Epithelial cell of proximal tubule (primary cell): ENCODE measurements around the gene RAB41. TPM values are rescaled to one million over a fixed set of nuclear protein-coding genes. Genes with fewer than 3 reads are reported as not detected.
"Not testable (repeated sequence)": the region's sequence is repeated elsewhere in the genome, so short reads cannot be mapped to it uniquely, and the experiment has no call there.

Source experiments
- DNase-seq: peaks from one replicate; pipeline ENCODE4 v3.0.0-alpha.2; 2011; ENCODE audit warnings: low read depth
- H3K4me3 ChIP-seq: 2 replicates; pipeline ENCODE4 v1.5.1; 2011; ENCODE audit warnings: low read depth, mild to moderate bottlenecking, low read length
- CTCF ChIP-seq: conservative IDR thresholded peaks from 2 replicates; pipeline ENCODE4 v1.5.1; 2012; ENCODE audit warnings: low read depth, mild to moderate bottlenecking, low read length
- total RNA-seq: library from RNA; depleted of rRNA; stranded (reverse); fragments of >200 nt; gene quantifications from 2 replicates; pipeline ENCODE4 v1.2.3, GENCODE V29; 2015

Gene RAB41
- total RNA-seq, 1 donor from 2014 or later = not detected

DNA sequence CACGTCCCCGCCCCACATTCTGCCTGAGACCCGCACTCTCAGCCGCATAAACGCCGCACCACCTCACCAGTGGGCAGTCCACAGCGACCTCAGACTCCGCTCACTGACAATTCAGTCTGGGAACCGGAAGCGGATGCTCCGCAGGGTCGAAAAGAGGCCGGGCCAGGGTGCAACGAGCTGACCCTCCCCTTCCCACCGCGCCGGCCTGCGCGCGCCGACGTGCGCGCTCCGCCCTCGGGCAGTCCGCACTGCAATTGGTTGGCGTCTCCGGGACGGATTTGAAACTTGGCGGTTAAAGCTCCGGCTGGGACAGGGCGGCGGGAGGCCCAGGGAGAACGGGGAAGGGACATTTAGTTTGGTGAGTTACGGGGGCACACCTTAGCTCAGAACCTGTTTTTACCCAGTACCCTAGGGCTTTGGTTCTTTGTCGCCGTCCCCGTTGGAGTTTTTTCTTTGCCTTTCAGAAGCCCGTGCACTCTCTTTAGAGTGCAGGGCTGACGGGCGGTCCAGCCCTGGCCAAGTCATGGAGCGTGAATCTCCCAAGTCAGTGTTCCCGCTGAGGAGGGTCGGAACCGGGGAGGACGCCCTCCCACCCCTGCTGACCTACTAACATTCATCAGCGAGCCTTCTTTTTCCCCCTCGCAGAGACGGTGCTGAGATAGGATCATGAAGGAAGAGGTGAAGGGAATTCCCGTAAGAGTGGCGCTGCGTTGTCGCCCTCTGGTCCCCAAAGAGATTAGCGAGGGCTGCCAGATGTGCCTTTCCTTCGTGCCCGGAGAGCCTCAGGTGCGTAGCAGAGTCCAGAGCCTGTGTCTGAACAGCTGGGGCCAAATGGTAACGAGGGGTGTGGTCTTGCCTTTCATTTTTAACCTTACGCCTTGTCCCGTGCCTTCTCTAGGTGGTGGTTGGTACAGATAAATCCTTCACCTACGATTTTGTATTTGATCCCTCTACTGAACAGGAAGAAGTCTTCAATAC, 8.1 kb downstream of the RAB41 start, which contains the start of the genes KIF4A and PDZD11:
Gene KIF4A (plus strand): TSS at position 312 of the 978 bp plus-strand sequence. CDS start 355 bp downstream, at position 667.
Gene PDZD11 (minus strand): TSS at position 135 of the 978 bp plus-strand sequence. CDS start 586 bp downstream, outside the sequence.
- no peak for DNase-seq
- peak within 1 kb of the TSS; percentile 76 for H3K4me3 ChIP-seq
- no peak for TF ChIP-seq CTCF

DNA sequence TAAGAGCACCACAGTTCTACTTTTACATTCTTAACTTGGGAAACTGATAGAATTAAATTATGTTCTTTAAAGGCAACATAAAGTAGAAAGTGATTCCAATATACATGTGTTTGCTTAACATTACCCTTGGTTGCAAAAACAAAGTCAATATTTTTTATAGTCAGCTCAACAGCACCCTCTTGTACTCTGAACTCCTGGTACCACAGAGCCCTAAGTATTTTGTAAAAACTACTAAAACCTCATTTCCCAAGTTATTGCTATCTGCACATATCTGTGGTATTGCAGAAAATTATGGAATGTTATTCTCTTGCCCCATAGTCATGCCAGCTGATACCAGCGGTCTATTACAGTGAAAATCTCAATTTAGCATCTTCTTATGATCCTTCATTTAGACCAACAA, 10.8 kb downstream of the RAB41 start:
- TF ChIP-seq CTCF = no peak
- DNase-seq = no peak
- no peak overlapping the region for H3K4me3 ChIP-seq

DNA sequence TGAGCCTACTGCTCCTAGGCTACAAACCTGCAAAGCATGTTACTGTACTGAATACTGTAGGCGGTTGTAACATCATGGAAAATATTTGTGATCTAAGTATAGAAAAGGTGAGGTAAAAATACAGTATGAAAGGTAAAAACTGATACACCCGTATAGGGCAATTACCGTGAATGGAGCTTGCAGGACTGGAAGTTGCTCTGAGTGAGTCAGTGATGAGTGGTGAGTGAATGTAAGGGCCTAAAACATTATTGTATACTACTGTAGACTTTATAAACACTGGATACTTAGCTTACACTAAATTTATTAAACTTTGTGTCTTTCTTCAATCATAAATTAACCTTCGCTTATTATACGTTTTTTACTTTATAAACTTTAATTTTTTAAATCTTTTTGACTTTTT, 11.6 kb downstream of the RAB41 start:
- TF ChIP-seq CTCF = no peak
- DNase-seq = no peak
- H3K4me3 ChIP-seq = no peak overlapping the region

- DNase-seq = no peak
Measured at GRCh38 chrX:70301716-70302115, 19.7 kb downstream of the RAB41 start.

DNA sequence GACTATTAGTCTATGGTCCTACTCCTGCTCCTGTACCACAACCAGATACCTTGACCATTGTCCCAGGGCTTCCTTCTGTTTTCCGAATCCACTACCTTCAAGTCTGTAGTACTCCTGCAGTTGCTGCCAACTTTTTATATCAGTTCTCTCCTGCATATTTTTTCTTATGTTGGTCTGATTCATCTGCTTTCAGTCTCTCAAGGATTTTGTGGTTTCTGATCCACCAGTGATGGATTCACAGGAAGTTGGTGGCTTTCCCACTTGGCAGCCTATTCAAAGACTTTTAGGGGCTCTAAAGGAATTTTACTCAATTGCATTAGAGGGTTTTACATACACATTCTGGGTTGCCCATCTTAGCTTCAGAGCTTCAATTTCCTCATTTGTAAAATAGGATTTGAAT, 31.5 kb downstream of the RAB41 start:
- DNase-seq = no peak

More at GRCh38 chrX:70301716-70302115, 19.7 kb downstream of the RAB41 start:
- no peak for TF ChIP-seq CTCF
- no peak overlapping the region for H3K4me3 ChIP-seq

DNA sequence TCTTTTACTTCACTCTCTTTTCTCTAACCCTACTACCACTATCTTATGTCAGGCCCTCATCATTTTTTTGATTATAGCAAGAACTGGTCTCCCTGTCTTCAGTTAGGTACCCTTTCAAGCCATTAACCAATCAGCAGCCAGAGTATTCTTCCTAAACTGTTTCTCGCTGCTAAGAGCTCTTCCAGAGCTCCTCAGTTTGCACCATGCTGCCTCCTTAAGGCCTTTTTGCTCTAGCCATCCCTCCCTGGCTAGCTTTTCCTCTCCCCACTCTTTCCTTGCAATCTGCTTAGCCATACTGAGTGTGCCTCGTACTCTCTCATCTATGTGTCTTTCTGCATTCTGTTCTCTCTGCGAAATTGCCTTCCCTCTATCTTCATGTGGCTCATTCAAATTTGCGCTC, 40.8 kb downstream of the RAB41 start:
- TF ChIP-seq CTCF = no peak
- no peak for DNase-seq
- H3K4me3 ChIP-seq = no peak overlapping the region

More for the DNA sequence above, 31.5 kb downstream of the RAB41 start:
- TF ChIP-seq CTCF = no peak
- H3K4me3 ChIP-seq = no peak overlapping the region

DNA sequence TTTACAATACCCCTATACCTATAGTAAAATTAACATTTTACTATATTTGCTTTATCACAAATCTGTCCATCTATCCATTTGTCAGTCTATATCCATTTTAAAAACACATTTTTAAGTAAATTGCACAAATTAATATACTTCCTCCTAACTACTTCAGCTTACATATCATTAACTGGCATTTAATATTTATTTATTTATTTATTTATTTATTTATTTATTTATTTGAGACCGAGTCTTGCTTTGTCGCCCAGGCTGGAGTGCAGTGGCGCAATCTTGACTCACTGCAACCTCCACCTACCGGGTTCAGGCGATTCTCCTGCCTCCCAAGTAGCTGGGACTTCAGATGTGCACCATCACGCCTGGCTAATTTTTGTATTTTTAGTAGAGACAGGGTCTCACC, 41.7 kb downstream of the RAB41 start:
- not testable (repeated sequence) for DNase-seq, H3K4me3 ChIP-seq
